ENCODE measurements around the gene URI1. TPM values are rescaled to one million over a fixed set of nuclear protein-coding genes. Genes with fewer than 3 reads are reported as not detected.
"Not testable (repeated sequence)": the region's sequence is repeated elsewhere in the genome, so short reads cannot be mapped to it uniquely, and the experiment has no call there.

Gene URI1
- total RNA-seq, 2 experiments from 2014 or later = 48.3 to 60.8 TPM

GRCh38 chr19:30023330-30023729 lies 81.3 kb downstream of the URI1 start:
- H3K4me1 Mint-ChIP-seq = peaks cover 5% of the 10 kb centered on the region
- no peaks in the 10 kb centered on the region for H3K27me3 Mint-ChIP-seq
- CTCF ChIA-PET = no interaction called here
- H3K36me3 Mint-ChIP-seq = peaks cover 34% of the 10 kb centered on the region
- DNase-seq (no peak), ATAC-seq (no peak)
- H3K27ac Mint-ChIP-seq = no peak overlapping the region
- H3K4me3 Mint-ChIP-seq = no peak overlapping the region
- no peaks in the 10 kb centered on the region for H3K9me3 Mint-ChIP-seq (ENCODE audit: low read depth)

- H3K27me3 Mint-ChIP-seq = no peaks in the 10 kb centered on the region
- CTCF ChIA-PET = no interaction called here
- peaks cover 34% of the 10 kb centered on the region for H3K36me3 Mint-ChIP-seq
- DNase-seq (no peak), ATAC-seq (no peak)
- no peaks in the 10 kb centered on the region for H3K9me3 Mint-ChIP-seq (ENCODE audit: low read depth)
- H3K27ac Mint-ChIP-seq = no peak overlapping the region
- peaks cover 9% of the 10 kb centered on the region for H3K4me1 Mint-ChIP-seq
- H3K4me3 Mint-ChIP-seq = no peak overlapping the region
These were observed 82.1 kb downstream of the URI1 start for GRCh38 chr19:30024091-30024490.

GRCh38 chr19:30026933-30027332 lies 84.9 kb downstream of the URI1 start:
- Mint-ChIP-seq H3K4me1 (peaks cover 30% of the 10 kb centered on the region), H3K4me3 (no peak overlapping the region), H3K9me3 (ENCODE audit: low read depth) (peaks cover 2% of the 10 kb centered on the region), H3K36me3 (peaks cover 54% of the 10 kb centered on the region), H3K27me3 (no peaks in the 10 kb centered on the region), H3K27ac (no peak overlapping the region)
- CTCF ChIA-PET = no interaction called here
- ATAC-seq (no peak), DNase-seq (no peak)

GRCh38 chr19:30028118-30028991 lies 86.3 kb downstream of the URI1 start:
- CTCF ChIA-PET = interaction anchor here (1.2 kb wide), 1 partner anchor 8 kb away, joined by 3 read pairs; no protein-coding TSS in a partner anchor
- peaks cover 30% of the 10 kb centered on the region for H3K4me1 Mint-ChIP-seq
- H3K9me3 Mint-ChIP-seq (ENCODE audit: low read depth) = peaks cover 7% of the 10 kb centered on the region
- H3K4me3 Mint-ChIP-seq = no peak overlapping the region
- DNase-seq (no peak), ATAC-seq (no peak)
- no peaks in the 10 kb centered on the region for H3K27me3 Mint-ChIP-seq
- no peak overlapping the region for H3K27ac Mint-ChIP-seq
- H3K36me3 Mint-ChIP-seq = peaks cover 65% of the 10 kb centered on the region

- Mint-ChIP-seq H3K4me1 (peaks cover 30% of the 10 kb centered on the region), H3K4me3 (no peak overlapping the region), H3K27me3 (no peaks in the 10 kb centered on the region), H3K36me3 (peaks cover 65% of the 10 kb centered on the region), H3K27ac (no peak overlapping the region), H3K9me3 (ENCODE audit: low read depth) (peaks cover 8% of the 10 kb centered on the region)
- ATAC-seq (no peak), DNase-seq (no peak)
- CTCF ChIA-PET = no interaction called here
These were observed 86.9 kb downstream of the URI1 start for GRCh38 chr19:30028992-30029343.

- no peaks in the 10 kb centered on the region for H3K27me3 Mint-ChIP-seq
- peaks cover 74% of the 10 kb centered on the region for H3K36me3 Mint-ChIP-seq
- peaks cover 30% of the 10 kb centered on the region for H3K4me1 Mint-ChIP-seq
- peak; percentile 54 for DNase-seq
- peak; percentile 80 for ATAC-seq
- no peak overlapping the region for H3K27ac Mint-ChIP-seq
- no peak overlapping the region for H3K4me3 Mint-ChIP-seq
- CTCF ChIA-PET = interaction anchor here (0.6 kb wide), 1 partner anchor 16 kb away, joined by 3 read pairs; no protein-coding TSS in a partner anchor
- H3K9me3 Mint-ChIP-seq (ENCODE audit: low read depth) = peaks cover 15% of the 10 kb centered on the region
These were observed 87.9 kb downstream of the URI1 start for GRCh38 chr19:30029721-30030510.

- ATAC-seq (no peak), DNase-seq (no peak)
- CTCF ChIA-PET = no interaction called here
- H3K9me3 Mint-ChIP-seq (ENCODE audit: low read depth) = peaks cover 18% of the 10 kb centered on the region
- H3K4me3 Mint-ChIP-seq = no peak overlapping the region
- no peak overlapping the region for H3K27ac Mint-ChIP-seq
- H3K4me1 Mint-ChIP-seq = peaks cover 19% of the 10 kb centered on the region
- peaks cover 89% of the 10 kb centered on the region for H3K36me3 Mint-ChIP-seq
- H3K27me3 Mint-ChIP-seq = no peaks in the 10 kb centered on the region
These were observed 92.3 kb downstream of the URI1 start for GRCh38 chr19:30034321-30034720.

- CTCF ChIA-PET = interaction anchor here (0.7 to 1.8 kb wide), 3 partner anchors 9 to 653 kb away, joined by 3 to 5 read pairs (median 4); no protein-coding TSS in a partner anchor
- peaks cover 84% of the 10 kb centered on the region for H3K36me3 Mint-ChIP-seq
- ATAC-seq (no peak), DNase-seq (no peak)
- H3K4me1 Mint-ChIP-seq = no peaks in the 10 kb centered on the region
- H3K9me3 Mint-ChIP-seq (ENCODE audit: low read depth) = peaks cover 18% of the 10 kb centered on the region
- H3K27me3 Mint-ChIP-seq = no peaks in the 10 kb centered on the region
- no peak overlapping the region for H3K4me3 Mint-ChIP-seq
- H3K27ac Mint-ChIP-seq = no peak overlapping the region
These were observed 94.4 kb downstream of the URI1 start for GRCh38 chr19:30036154-30037129.

- H3K27me3 Mint-ChIP-seq = no peaks in the 10 kb centered on the region
- no peak for ATAC-seq
- H3K4me3 Mint-ChIP-seq = no peak overlapping the region
- peaks cover 17% of the 10 kb centered on the region for H3K9me3 Mint-ChIP-seq (ENCODE audit: low read depth)
- no peak for DNase-seq
- H3K27ac Mint-ChIP-seq = no peak overlapping the region
- CTCF ChIA-PET = interaction anchor here (1.8 kb wide), 1 partner anchor 8 kb away, joined by 5 read pairs; no protein-coding TSS in a partner anchor
- no peaks in the 10 kb centered on the region for H3K4me1 Mint-ChIP-seq
- peaks cover 73% of the 10 kb centered on the region for H3K36me3 Mint-ChIP-seq
These were observed 95.8 kb downstream of the URI1 start for GRCh38 chr19:30037835-30038234.

GRCh38 chr19:30041931-30042330 lies 99.9 kb downstream of the URI1 start:
- H3K27me3 Mint-ChIP-seq; ATAC-seq; H3K27ac Mint-ChIP-seq; CTCF ChIA-PET; DNase-seq; H3K4me1 Mint-ChIP-seq; H3K9me3 Mint-ChIP-seq (ENCODE audit: low read depth); H3K4me3 Mint-ChIP-seq: not testable (repeated sequence)
- peaks cover 35% of the 10 kb centered on the region for H3K36me3 Mint-ChIP-seq

GRCh38 chr19:30043008-30043407 lies 101.0 kb downstream of the URI1 start:
- H3K27ac Mint-ChIP-seq; H3K9me3 Mint-ChIP-seq (ENCODE audit: low read depth); CTCF ChIA-PET; DNase-seq; H3K4me3 Mint-ChIP-seq; ATAC-seq; H3K4me1 Mint-ChIP-seq; H3K27me3 Mint-ChIP-seq: not testable (repeated sequence)
- H3K36me3 Mint-ChIP-seq = peaks cover 24% of the 10 kb centered on the region

GRCh38 chr19:30044273-30045248 lies 102.5 kb downstream of the URI1 start:
- CTCF ChIA-PET = no interaction called here
- no peak for DNase-seq
- Mint-ChIP-seq H3K4me1 (no peaks in the 10 kb centered on the region), H3K27me3 (no peaks in the 10 kb centered on the region), H3K4me3 (no peak overlapping the region), H3K9me3 (ENCODE audit: low read depth) (no peaks in the 10 kb centered on the region), H3K36me3 (peaks cover 17% of the 10 kb centered on the region), H3K27ac (no peak overlapping the region)
- ATAC-seq = no peak
